ENCODE data around the gene SCO2.

The SCO2 gene

GRCh38 chr22:50570861-50571260 is 45.5 kb upstream of the SCO2 start:
- in situ Hi-C loops (cut with HindIII; ENCODE audit: low pct_ligation_motif_present, low sequenced_read_pairs): no loop called here

GRCh38 chr22:50569896-50570535 is 44.6 kb upstream of the SCO2 start:
- H3K4me3 ChIP-seq (ENCODE audit: low read depth, low read length): no peak overlapping the region
- no peak for TF ChIP-seq CTCF (IDR thresholded peaks at IDR 0.05; ENCODE audit: low read depth, low read length, missing control alignments)
- in situ Hi-C loops (cut with HindIII; ENCODE audit: low pct_ligation_motif_present, low sequenced_read_pairs): no loop called here
- H3K36me3 ChIP-seq (replicated peaks): no peaks in the 10 kb centered on the region
- H3K27ac ChIP-seq: no peak overlapping the region
- DNase-seq: no peak
- H3K27me3 ChIP-seq (replicated peaks): no peaks in the 10 kb centered on the region

More at GRCh38 chr22:50570861-50571260, 45.5 kb upstream of the SCO2 start:
- H3K27me3 ChIP-seq (replicated peaks): no peaks in the 10 kb centered on the region
- no peak for DNase-seq
- no peak overlapping the region for H3K4me3 ChIP-seq (ENCODE audit: low read depth, low read length)
- H3K36me3 ChIP-seq (replicated peaks): no peaks in the 10 kb centered on the region
- TF ChIP-seq CTCF (IDR thresholded peaks at IDR 0.05; ENCODE audit: low read depth, low read length, missing control alignments): no peak
- no peak overlapping the region for H3K27ac ChIP-seq

GRCh38 chr22:50569041-50569459 is 43.7 kb upstream of the SCO2 start:
- TF ChIP-seq CTCF (IDR thresholded peaks at IDR 0.05; ENCODE audit: low read depth, low read length, missing control alignments): no peak
- no peak overlapping the region for H3K4me3 ChIP-seq (ENCODE audit: low read depth, low read length)
- no peak overlapping the region for H3K27ac ChIP-seq
- DNase-seq: no peak
- in situ Hi-C loops (cut with HindIII; ENCODE audit: low pct_ligation_motif_present, low sequenced_read_pairs): no loop called here
- no peaks in the 10 kb centered on the region for H3K36me3 ChIP-seq (replicated peaks)
- no peaks in the 10 kb centered on the region for H3K27me3 ChIP-seq (replicated peaks)

- DNase-seq: no peak
- H3K36me3 ChIP-seq (replicated peaks): no peaks in the 10 kb centered on the region
- in situ Hi-C loops (cut with HindIII; ENCODE audit: low pct_ligation_motif_present, low sequenced_read_pairs): no loop called here
- no peak overlapping the region for H3K27ac ChIP-seq
- TF ChIP-seq CTCF (IDR thresholded peaks at IDR 0.05; ENCODE audit: low read depth, low read length, missing control alignments): no peak
- H3K4me3 ChIP-seq (ENCODE audit: low read depth, low read length): no peak overlapping the region
- no peaks in the 10 kb centered on the region for H3K27me3 ChIP-seq (replicated peaks)
These were observed 43.2 kb upstream of the SCO2 start for GRCh38 chr22:50568626-50569025.

- Histone ChIP-seq H3K27ac (no peak overlapping the region), H3K36me3 (replicated peaks) (no peaks in the 10 kb centered on the region), H3K27me3 (replicated peaks) (no peaks in the 10 kb centered on the region), H3K4me3 (ENCODE audit: low read depth, low read length) (no peak overlapping the region)
- TF ChIP-seq CTCF (IDR thresholded peaks at IDR 0.05; ENCODE audit: low read depth, low read length, missing control alignments): no peak
- in situ Hi-C loops (cut with HindIII; ENCODE audit: low pct_ligation_motif_present, low sequenced_read_pairs): no loop called here
- no peak for DNase-seq
These were observed 42.4 kb upstream of the SCO2 start for GRCh38 chr22:50567721-50568252.

GRCh38 chr22:50564289-50564688 is 38.9 kb upstream of the SCO2 start:
- no peaks in the 10 kb centered on the region for H3K36me3 ChIP-seq (replicated peaks)
- no peak overlapping the region for H3K4me3 ChIP-seq (ENCODE audit: low read depth, low read length)
- H3K27me3 ChIP-seq (replicated peaks): no peaks in the 10 kb centered on the region
- no peak for TF ChIP-seq CTCF (IDR thresholded peaks at IDR 0.05; ENCODE audit: low read depth, low read length, missing control alignments)
- no peak overlapping the region for H3K27ac ChIP-seq
- no peak for DNase-seq
- in situ Hi-C loops (cut with HindIII; ENCODE audit: low pct_ligation_motif_present, low sequenced_read_pairs): no loop called here
